ENCODE results near the gene PLEKHO2. TPM values are rescaled to one million over a fixed set of nuclear protein-coding genes. Genes with fewer than 3 reads are reported as not detected.

The PLEKHO2 gene
- total and polyA plus RNA-seq, 10 of the 15 experiments (the other 5 are each of a cell fraction or from before 2014, with no cell fraction given) = 1.4 to 25.6 (median 20.5) TPM

DNA sequence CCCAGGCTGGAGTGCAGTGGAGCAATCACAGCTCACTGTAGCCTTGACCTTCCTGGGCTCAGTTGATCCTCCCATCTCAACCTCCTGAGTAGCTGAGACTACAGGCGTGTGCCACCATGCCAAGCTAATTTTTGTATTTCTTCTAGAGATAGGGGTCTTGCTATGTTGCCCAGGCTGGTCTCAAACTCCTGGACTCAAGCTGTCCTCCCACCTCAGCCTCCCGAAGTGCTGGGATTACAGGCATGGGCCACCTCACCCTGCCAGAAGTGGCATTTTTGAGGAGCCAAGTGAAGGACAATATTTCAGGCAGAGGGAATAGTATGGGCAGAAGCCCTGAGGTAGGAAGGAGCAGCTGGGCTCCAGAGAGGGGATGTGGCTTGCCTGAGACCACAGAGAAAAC is 74.7 kb downstream of the PLEKHO2 start:
- intact Hi-C loops (cut with micrococcal nuclease; ENCODE audit: unreplicated experiment) = no loop called here

More for the DNA sequence above, 74.7 kb downstream of the PLEKHO2 start:
- Histone ChIP-seq H3K4me3 (no peak overlapping the region), H3K79me2 (ENCODE audit: control insufficient read depth, insufficient read depth, low read length) (no peaks in the 10 kb centered on the region), H2AFZ (ENCODE audit: control insufficient read depth, low read depth, low read length) (no peak overlapping the region), H3K27me3 (replicated peaks in 1 of 2; ENCODE audit: control insufficient read depth in 2 of 2, insufficient read depth in 2 of 2, low read length in 1 of 2) (no peaks in the 10 kb centered on the region), H3K4me2 (ENCODE audit: control insufficient read depth, insufficient read depth) (no peak overlapping the region), H3K9me3 (replicated peaks; ENCODE audit: control insufficient read depth, insufficient read depth, low read length) (no peaks in the 10 kb centered on the region), H3K36me3 (ENCODE audit: control insufficient read depth in 2 of 2, insufficient read depth in 2 of 2, low read length in 1 of 2) (no peaks in the 10 kb centered on the region), H3K4me1 (ENCODE audit: control insufficient read depth, insufficient read depth, low read length) (peaks cover 5% of the 10 kb centered on the region), H3K9ac (ENCODE audit: control insufficient read depth, insufficient read depth, low read length) (no peak overlapping the region), H3K27ac (ENCODE audit: control insufficient read depth, insufficient read depth) (no peak overlapping the region), H4K20me1 (ENCODE audit: control insufficient read depth, insufficient read depth) (no peaks in the 10 kb centered on the region)
- ATAC-seq (no peak), DNase-seq (ENCODE audit: low read depth, low spot score) (no peak), FAIRE-seq (no peak)
- WGBS (ENCODE audit: insufficient coverage, insufficient replicate concordance, low lambda C conversion rate, missing lambda C conversion rate) = 86% methylated on average over 2 of the region's 2 CpGs
- BruUV-seq (replicated peaks) = no TSS peak
- in situ Hi-C loops (cut with MboI) = no loop called here
- POLR2A ChIA-PET = interaction anchor here (0.5 to 0.6 kb wide), 4 partner anchors 10 to 832 kb away, joined by 3 read pairs; no protein-coding TSS in a partner anchor
- SMC1A ChIA-PET (ENCODE audit: uncharacterized antibody, unreplicated experiment) = interaction anchor here (1.2 kb wide), 1 partner anchor 25 kb away, joined by 4 read pairs; no protein-coding TSS in a partner anchor
- TF ChIP-seq, protein P1, sequence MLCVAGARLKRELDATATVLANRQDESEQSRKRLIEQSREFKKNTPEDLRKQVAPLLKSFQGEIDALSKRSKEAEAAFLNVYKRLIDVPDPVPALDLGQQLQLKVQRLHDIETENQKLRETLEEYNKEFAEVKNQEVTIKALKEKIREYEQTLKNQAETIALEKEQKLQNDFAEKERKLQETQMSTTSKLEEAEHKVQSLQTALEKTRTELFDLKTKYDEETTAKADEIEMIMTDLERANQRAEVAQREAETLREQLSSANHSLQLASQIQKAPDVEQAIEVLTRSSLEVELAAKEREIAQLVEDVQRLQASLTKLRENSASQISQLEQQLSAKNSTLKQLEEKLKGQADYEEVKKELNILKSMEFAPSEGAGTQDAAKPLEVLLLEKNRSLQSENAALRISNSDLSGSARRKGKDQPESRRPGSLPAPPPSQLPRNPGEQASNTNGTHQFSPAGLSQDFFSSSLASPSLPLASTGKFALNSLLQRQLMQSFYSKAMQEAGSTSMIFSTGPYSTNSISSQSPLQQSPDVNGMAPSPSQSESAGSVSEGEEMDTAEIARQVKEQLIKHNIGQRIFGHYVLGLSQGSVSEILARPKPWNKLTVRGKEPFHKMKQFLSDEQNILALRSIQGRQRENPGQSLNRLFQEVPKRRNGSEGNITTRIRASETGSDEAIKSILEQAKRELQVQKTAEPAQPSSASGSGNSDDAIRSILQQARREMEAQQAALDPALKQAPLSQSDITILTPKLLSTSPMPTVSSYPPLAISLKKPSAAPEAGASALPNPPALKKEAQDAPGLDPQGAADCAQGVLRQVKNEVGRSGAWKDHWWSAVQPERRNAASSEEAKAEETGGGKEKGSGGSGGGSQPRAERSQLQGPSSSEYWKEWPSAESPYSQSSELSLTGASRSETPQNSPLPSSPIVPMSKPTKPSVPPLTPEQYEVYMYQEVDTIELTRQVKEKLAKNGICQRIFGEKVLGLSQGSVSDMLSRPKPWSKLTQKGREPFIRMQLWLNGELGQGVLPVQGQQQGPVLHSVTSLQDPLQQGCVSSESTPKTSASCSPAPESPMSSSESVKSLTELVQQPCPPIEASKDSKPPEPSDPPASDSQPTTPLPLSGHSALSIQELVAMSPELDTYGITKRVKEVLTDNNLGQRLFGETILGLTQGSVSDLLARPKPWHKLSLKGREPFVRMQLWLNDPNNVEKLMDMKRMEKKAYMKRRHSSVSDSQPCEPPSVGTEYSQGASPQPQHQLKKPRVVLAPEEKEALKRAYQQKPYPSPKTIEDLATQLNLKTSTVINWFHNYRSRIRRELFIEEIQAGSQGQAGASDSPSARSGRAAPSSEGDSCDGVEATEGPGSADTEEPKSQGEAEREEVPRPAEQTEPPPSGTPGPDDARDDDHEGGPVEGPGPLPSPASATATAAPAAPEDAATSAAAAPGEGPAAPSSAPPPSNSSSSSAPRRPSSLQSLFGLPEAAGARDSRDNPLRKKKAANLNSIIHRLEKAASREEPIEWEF (IDR thresholded peaks at IDR 0.05; ENCODE audit: insufficient replicate concordance, low read depth, low read length) = no peak
- TF ChIP-seq CEBPB (IDR thresholded peaks at IDR 0.05; ENCODE audit: borderline replicate concordance in 1 of 2, low read depth in 2 of 2, low read length in 2 of 2) (no peak), CHD1 (IDR thresholded peaks at IDR 0.05; ENCODE audit: low read depth, low read length) (no peak), SIX5 (IDR thresholded peaks at IDR 0.05; ENCODE audit: low read depth, low read length, severe bottlenecking) (no peak), RUNX3 (IDR thresholded peaks at IDR 0.05; ENCODE audit: low read length) (0 out of 2 replicates have a peak, but pooled peaks have one; percentile 8)
- RAD21 ChIA-PET (ENCODE audit: unreplicated experiment) = interaction anchor here (0.9 to 1.5 kb wide), 2 partner anchors 81 to 92 kb away, joined by 3 to 5 read pairs; no protein-coding TSS in a partner anchor
- CTCF ChIA-PET = interaction anchor here (0.7 to 1.2 kb wide), 2 partner anchors 106 to 183 kb away, joined by 3 read pairs; no protein-coding TSS in a partner anchor
